DMS153 treated with DMSO at 0.1 percent for 48 hours (cell line): ENCODE measurements around the gene MAN2B2.

Experiments used
- DNase-seq: peaks from one replicate; lab custom pipeline; 2025; ENCODE audit not compliant: unreplicated experiment; lab: John Stamatoyannopoulos, UW

The MAN2B2 gene

DNA sequence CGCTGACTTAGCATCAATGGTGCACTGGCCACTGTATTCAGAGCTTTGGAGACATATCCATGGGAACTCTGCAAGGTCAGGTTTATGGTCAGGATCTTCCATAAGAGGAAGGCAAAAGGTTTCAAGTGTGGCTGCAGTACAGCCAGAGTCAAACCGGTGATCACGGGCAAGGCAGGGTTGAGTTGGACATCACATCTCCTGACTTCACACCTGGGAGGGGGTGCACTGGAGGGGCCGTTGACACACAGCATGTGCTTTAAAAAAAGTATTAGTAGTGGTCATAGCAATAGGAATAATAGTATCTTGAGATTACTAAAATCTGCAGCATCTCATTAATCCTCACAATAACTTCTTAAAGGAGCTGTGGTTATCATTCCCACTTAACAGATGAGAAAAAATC is 28.9 kb upstream of the MAN2B2 start:
- no peak for DNase-seq

- no peak for DNase-seq
Observed at GRCh38 chr4:6546681-6547447, 28.1 kb upstream of the MAN2B2 start.

DNA sequence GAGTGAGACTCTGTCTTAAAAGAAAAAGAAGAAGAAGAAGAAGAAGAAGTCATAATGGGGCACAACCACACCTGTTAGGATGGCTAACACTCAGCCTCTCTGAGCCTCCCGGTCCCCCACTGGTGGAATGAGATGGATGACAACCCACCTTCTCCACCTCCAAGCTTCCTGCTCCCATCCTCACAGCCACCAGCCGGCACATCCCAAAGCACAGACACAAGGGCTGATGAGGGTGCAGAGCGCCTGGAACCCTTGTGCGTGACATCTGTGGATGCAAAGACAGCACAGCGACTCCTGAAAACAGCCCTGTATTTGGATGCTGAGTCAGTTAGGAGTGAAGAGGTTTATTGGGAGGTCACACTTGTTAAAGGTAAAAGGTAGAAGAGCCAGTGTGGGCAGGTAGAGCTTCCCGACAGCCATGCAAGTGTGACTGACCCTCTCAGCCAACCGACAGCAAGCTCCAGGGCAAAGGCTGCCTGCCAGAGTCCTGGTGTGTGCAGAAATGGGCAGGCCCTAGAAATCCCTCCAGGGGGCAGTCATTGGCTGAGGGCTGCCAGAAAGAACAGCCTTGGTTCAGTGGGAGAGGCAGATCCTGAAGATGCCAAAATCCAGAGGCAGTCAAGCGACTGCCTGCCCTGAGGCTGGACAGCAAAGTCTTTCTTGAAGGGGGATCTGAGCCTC is 26.6 kb upstream of the MAN2B2 start:
- no peak for DNase-seq

DNA sequence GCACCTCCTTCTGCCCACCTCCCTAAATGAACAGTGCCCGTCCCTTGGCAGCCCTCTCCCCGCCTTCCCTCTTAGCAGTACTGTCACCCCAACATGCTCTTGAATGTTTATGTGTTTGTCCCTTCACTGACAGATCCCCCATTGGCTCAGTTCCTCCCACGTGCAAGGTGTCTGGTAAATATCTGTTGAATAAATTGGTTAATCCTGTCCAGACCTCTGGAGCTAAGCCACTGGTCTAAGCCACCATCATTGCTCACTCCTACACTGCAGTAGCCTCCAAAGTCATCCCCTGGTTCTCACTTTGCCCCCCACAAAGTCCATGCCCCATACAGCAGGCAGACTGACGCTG is 26.1 kb upstream of the MAN2B2 start:
- no peak for DNase-seq

DNA sequence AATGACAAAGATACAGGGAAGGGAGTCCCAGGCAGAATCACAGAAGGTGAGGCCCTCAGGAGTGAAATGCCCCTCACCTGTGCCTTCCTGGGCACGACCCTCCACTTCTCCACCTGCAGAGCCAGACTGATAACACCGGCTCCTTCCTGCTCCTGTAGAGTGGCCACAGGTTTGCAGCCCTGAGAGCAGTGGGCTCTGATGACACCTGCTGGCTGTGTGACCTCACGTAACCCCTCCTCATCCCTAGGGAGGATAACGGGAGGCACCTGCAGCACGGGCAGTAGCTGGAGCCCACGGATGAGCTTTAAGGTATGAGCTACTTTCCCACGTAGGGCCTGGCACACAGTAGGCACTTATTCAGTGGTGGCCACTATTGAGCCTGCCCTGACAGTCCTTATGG is 25.5 kb upstream of the MAN2B2 start:
- no peak for DNase-seq

DNA sequence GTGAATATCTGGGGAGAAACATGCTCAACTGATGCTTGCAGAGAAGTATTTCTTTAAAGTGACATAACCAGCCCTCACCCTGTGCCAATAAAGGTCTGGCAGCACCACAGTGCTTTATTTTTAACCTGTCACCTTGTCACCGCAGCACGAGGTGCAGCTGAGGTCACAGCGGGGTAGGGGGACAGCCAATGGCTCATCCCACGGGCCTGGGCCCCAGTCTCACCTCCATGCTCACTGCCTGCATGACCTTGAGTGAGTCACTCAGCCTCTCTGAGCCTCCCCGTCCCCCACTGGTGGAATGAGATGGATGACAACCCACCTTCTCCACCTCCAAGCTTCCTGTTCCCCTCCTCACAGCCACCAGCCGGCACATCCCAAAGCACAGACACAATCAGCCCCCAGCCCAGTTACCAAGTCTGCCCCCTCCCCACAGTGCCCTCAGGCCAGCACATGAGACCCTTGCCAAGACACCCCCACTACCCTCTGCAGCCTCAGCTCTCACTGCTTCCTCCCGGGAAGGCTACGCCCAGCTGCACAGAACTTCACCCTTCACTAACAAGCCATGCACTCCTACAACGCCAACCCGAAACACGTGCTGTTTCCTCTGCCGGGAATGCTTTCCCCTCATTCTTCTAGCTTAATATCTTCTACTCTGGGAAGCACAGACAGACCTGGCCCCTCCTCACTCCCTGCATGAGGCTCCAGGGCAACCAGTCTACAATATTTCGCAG is 24.9 kb upstream of the MAN2B2 start:
- DNase-seq: no peak

GRCh38 chr4:6550821-6551220 is 24.2 kb upstream of the MAN2B2 start:
- DNase-seq: no peak

- no peak for DNase-seq
Observed at GRCh38 chr4:6551660-6552059, 23.3 kb upstream of the MAN2B2 start.

DNA sequence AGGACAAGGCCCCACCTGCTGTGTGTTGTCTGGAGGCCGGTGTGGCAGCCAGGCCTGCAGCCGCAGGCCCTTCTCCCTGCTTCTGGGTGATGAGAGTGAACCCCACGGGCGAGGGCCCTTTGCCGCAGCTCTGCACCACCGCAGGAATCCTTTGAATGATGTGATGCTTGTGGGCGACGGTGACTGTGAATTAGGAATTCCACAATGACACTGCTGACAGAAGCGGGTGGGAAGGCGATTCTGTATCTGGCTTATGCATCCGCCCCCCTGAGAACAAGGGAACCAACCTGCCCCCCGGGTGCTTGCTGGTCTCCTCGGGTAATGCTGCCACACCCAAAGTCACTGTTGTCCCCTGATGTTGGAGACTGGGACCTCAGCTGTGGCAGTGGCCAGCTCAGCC is 19.5 kb upstream of the MAN2B2 start:
- no peak for DNase-seq

DNA sequence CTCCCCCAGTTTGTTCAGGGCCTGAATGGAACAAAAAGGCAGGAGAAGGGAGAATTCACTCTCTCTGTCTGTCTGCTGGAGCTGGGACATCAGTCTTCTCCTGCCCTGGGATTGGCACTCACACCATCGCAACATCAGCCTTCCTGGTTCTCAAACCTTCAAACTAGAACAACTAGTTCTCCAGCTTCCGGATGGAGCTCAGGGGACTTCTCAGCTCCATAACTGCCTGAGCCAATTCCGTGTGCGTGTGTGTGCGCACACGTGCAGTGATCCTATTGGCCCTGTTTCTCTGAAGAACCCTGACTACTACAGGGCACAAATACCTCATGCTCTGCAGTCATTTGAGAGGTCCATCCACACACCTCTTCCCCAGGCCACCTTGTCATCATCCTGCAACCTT is 18.7 kb upstream of the MAN2B2 start:
- no peak for DNase-seq

DNA sequence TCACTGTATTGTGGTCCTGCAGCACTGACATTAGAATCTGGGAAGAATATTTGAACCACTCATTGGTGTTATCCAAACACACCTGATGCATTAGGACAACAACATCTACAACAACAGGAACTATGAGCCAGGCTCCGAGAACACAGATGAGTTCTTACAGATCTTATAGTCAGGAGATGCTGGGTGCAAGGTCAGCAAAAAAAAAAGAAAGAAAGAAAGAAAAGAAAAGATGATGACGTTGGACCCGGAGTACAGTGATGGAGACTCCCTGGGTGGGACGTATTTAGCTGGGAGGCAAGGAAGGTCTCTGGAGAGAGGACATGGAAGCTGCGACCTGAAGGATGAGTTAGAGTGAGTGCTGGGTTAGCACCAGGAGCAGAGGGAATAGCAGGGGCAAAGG is 17.8 kb upstream of the MAN2B2 start:
- DNase-seq: no peak

DNA sequence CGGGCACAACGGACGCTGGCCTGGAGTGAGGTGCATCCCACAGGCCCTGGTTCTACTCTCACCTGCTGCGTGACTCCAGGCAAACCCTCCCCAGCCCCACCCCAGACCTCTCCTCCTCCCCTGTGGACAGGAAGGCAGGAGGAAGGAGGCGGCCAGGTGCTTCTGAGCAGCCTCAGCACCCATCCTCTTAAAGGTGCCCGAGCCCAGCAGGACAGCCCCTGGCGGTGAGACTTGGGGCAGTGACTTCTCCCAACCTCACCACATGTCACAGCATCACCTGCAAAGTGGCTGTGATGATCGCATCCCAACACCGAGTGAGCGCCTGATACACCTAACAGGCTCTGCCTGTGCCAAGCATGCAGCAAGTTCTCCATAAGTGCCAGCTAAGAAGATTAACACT is 17.1 kb upstream of the MAN2B2 start:
- DNase-seq: no peak

DNA sequence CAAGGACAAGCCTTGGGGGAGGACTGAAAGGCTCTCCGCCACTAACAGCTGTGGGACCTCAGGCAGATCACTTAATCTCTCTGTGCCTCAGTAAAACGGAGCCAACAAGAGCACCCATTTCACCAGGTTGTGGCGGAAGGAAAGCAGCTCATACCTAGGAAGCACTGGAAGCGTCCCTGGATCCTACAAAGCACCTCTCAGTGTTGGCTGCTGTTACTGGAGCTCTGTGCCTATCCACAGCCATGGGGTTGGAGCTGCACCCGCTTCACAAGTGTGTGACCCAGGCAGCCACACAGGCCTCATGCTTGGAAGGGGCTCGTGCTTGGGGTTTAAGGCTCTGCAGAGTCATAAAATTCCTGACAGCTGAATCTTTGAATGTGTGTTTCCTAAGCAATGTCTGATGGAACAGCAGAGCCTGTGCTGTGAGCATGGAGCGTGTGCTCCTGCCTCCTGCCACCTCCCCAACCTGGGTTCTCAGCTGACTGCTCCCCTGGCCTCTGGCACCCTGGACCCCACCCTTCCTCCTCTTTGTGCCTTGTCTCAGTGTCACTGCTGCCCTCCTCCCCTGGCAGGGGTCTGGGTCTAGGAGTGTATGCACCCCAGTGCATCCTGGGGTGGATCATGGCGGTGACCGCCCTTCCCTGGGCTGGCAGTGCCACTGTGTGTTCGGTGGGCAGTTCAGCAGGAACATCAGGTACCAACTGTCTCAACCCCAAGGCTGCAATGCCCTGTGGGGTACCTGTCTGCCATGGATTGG is 14.4 kb upstream of the MAN2B2 start:
- DNase-seq: no peak

- no peak for DNase-seq
Observed at GRCh38 chr4:6561173-6561516, 13.8 kb upstream of the MAN2B2 start.

DNA sequence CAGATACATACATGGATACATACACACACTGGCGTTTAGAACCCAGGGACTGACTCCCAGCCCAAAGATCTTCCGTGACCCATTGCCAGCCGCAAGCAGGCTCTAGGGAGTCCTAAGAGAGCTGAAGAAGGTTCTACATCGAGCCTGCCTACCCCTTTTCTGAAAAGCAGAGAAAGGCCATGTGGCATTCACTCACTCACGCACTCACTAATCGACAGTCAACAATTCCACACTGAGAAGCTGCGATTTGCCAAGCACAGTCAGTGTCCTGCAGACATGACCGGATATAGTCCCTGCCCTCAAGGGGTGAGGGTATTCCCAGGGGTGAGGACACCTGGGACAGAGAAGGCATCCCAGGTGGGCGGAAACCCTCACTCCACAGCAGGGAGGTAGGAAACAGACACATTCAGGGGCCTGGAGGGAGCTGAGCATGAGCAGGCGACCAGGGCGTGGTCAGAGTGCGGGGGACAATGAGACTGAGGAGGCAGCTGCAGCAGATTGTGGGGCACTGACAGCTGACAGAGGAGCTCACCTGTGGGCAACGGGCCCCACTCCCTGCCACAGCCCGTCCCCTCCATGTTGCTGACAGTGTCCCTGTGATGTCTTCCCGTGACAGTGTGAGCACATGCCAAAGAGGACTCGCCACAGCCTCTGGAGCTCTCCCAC is 13.2 kb upstream of the MAN2B2 start:
- no peak for DNase-seq

DNA sequence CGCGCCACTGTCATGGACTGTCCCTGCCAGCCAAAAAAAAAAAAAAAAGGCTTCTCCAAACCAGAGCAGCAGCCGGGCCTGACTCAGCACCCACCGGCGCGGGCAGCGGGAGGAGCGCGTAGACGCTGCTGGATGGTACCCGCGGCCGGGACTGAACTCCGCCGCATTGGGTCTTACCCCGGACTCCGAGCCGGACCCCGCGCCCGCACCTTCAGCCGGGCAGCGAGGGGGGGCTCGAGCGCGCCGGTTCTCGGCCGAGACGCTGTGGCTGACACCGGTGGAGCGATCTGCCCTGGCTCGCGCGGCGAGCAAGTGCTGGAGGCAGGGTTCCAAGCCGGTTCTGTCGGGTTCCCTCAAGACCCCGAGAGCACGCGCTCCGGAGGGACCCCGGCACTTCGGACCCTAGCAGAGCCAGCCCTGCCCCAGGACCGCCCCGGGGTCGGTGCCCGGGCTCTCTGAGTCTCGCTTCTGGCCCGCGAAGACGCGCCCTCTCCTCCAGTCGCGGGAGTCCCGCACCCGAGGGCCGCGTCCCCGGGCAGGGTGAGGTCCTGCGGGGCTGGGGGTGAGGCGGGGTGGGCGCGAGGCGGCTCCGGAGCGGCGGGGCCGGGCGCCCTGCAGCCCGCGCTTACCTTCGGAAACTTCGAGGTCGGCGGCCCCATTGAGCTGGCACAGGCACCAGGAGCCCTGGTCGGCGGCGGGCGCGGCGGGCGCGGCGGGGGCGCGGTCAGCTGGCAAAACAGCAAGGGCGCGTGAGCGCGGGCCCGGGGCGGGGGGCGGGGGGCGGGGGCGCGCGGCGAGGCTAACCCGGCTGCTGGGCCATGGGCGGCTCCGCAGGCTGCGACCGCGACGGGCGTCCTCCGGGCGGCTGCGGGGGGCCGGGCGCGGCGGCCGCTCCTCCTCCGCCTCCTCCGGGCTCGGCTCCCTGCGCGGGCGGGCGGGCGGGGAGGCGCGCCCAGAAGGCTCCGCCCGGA is 11.8 kb upstream of the MAN2B2 start:
- no peak for DNase-seq

DNA sequence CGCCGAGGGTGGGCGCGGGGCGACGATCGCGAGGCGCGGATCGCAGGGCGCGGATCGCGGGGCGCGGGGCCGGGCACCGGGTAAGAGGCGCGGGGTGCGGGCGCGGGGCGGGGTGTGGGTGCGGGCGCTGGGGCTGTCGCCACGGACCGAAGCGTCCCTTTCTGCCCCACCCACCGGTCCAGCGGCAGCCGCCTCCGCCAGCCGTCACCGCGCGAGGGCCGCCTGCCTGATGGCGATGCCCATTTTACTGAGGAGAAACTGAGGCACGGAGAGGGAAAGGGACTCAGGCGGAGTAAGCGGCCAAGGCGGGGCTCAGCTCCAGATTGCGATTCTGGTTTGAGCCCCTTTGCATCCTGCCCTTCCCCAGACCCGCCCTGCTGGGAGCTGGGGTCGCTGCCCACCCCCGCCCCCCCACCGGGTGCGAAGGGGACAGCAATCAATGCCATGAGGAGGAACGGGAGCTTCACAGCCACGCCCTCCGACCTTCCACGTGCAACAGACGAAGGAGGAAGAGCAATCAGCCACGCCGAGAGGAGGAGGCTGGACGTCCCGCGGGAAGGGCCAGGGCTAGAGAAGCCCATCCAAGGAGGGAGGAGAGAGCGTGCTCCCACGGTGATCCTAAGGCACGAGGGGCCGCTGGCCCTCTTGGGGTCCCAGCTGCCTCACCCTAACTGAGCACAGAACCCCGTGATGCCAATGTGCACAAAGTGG is 10.9 kb upstream of the MAN2B2 start:
- no peak for DNase-seq

- no peak for DNase-seq
Observed at GRCh38 chr4:6565691-6566390, 9.1 kb upstream of the MAN2B2 start.
